BLaER1 treated with 17β-estradiol and CSF1 and Interleukin-3, amounts not matched to agents 10 nM and 100 nM (cell line): Measurements from ENCODE around the gene ZNF641.

Experiments
- H3K27ac ChIP-seq, 11 experiments: shearing (Covaris generic); formaldehyde crosslinking; 2 replicates each; pipeline ENCODE4 v1.8.1; 2022
- H3K27me3 ChIP-seq, 11 experiments: shearing (Covaris generic); formaldehyde crosslinking; 2 replicates each; pipeline ENCODE4 v1.8.1; 2022
- H3K36me3 ChIP-seq, 11 experiments: shearing (Covaris generic); formaldehyde crosslinking; 2 replicates each; pipeline ENCODE4 v1.8.1; 2022
- H3K4me1 ChIP-seq, 10 experiments: shearing (Covaris generic); formaldehyde crosslinking; 2 replicates each; pipeline ENCODE4 v1.8.1; 2022
- H3K4me2 ChIP-seq, 11 experiments: shearing (Covaris generic); formaldehyde crosslinking; 2 replicates each; pipeline ENCODE4 v1.8.1; 2022
- H3K4me3 ChIP-seq, 10 experiments: shearing (Covaris generic); formaldehyde crosslinking; 2 replicates each; pipeline ENCODE4 v1.8.1; 2022
- H3K9ac ChIP-seq, 11 experiments: shearing (Covaris generic); formaldehyde crosslinking; 2 replicates each; pipeline ENCODE4 v1.8.1; 2022
- H3K9me3 ChIP-seq, 11 experiments: shearing (Covaris generic); formaldehyde crosslinking; replicated peaks in 1 of 11; 2 replicates each; pipeline ENCODE4 v1.8.1; 2022
- H4K20me1 ChIP-seq, 11 experiments: shearing (Covaris generic); formaldehyde crosslinking; 2 replicates each; pipeline ENCODE4 v1.8.1; 2022
- Cebpa-rat ChIP-seq, 11 experiments: shearing (Covaris generic); IDR thresholded peaks; 2 replicates each; pipeline ENCODE4 v1.8.1; 2022

The ZNF641 gene

DNA sequence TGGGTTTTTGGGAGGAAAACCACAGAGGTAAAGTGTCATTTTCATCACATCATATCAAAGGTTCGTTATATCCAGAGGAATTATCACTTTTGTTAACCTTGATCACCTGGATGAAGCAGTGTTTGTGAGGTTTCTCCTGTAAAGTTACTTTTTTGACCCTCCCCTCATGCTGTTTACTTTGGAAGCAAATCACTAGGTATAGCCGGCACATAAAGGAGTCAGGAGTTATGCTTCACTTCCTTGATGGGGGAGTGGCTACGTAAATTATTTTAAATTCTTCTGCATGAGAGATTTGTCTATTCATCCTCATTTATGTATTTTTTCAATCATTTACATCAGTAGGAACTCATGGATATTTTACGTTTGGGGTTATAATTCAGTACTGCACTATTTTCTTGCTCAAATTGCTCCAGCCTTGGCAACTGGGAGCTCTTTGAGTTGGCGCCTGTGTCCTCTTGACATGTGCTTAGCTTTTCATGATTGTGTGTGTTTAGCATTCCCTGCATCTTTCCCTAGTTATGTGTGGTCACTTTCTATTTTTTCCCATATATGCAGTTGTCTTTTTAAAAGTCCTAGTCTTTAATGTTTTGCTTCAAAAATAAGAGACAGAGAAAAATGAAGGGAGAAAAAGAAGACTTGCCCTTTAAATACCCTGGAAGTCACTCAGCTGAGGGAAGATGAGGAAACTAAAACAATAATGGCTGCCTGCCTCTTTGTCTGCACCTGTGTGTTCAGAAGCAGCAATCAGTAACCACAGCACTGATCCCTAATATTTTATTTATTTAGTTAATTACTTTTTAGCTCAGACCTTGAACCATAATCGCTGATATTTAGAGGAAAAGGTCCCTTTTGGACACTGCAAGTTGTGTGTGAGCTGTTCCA lies 62.1 kb downstream of the ZNF641 start:
- no peak for TF ChIP-seq Cebpa-rat (IDR thresholded peaks at IDR 0.05)
- no peak overlapping the region for H3K4me2 ChIP-seq
- no peak overlapping the region for H3K9ac ChIP-seq
- no peaks in the 10 kb centered on the region for H4K20me1 ChIP-seq
- no peak overlapping the region for H3K4me3 ChIP-seq
- no peaks in the 10 kb centered on the region for H3K36me3 ChIP-seq
- no peaks in the 10 kb centered on the region for H3K27me3 ChIP-seq
- peaks cover 0 to 19% (median 0%) of the 10 kb centered on the region in 10 experiments; a peak in 3 of 20 replicates for H3K4me1 ChIP-seq
- H3K9me3 ChIP-seq, result peaks cover 0 to 6% (median 0%) of the 10 kb centered on the region in 11 experiments; a peak in 1 of 22 replicates
- no peak overlapping the region for H3K27ac ChIP-seq
